Mesenchymal stem cell (in vitro differentiated cells and primary cell): Measurements from ENCODE around the gene KHDC1.

Source experiments
- DNase-seq: peaks from one replicate; pipeline ENCODE4 v3.0.0-alpha.2; 2013
- H2AFZ ChIP-seq: one replicate; pipeline ENCODE4 v1.6.1; 2013; ENCODE audit warnings: low read depth, mild to moderate bottlenecking, control low read depth, inconsistent platforms, low read length, moderate library complexity
- H2AK5ac ChIP-seq: 2 replicates; pipeline ENCODE4 v1.6.1; 2013; ENCODE audit warnings: low read length, moderate library complexity, mild to moderate bottlenecking, inconsistent platforms; ENCODE audit not compliant: severe bottlenecking
- H2BK120ac ChIP-seq: one replicate; pipeline ENCODE4 v1.6.1; 2013; ENCODE audit warnings: low read depth, mild to moderate bottlenecking, inconsistent platforms, low read length, moderate library complexity
- H2BK12ac ChIP-seq, 2 experiments: one replicate each; pipeline ENCODE4 v1.6.1; 2013; ENCODE audit warnings: inconsistent platforms in 2 of 2, low read length in 2 of 2, mild to moderate bottlenecking in 2 of 2, moderate library complexity in 2 of 2, control low read depth in 1 of 2
- H2BK15ac ChIP-seq: one replicate; pipeline ENCODE4 v1.6.1; 2013; ENCODE audit warnings: mild to moderate bottlenecking, low read depth, inconsistent platforms; ENCODE audit not compliant: poor library complexity, severe bottlenecking
- H2BK5ac ChIP-seq: 2 replicates; pipeline ENCODE4 v1.6.1; 2013; ENCODE audit warnings: low read depth, mild to moderate bottlenecking, low read length, control low read depth, inconsistent platforms; ENCODE audit not compliant: poor library complexity, severe bottlenecking
- H3K14ac ChIP-seq, 2 experiments: one replicate each; pipeline ENCODE4 v1.6.1; 2013; ENCODE audit warnings: inconsistent platforms in 2 of 2, low read length in 2 of 2, control low read depth in 1 of 2, mild to moderate bottlenecking in 1 of 2, moderate library complexity in 1 of 2
- H3K18ac ChIP-seq, 2 experiments: one replicate each; pipeline ENCODE4 v1.6.1; 2013; ENCODE audit warnings: inconsistent platforms in 2 of 2, low read length in 2 of 2, control low read depth in 1 of 2, low read depth in 1 of 2, mild to moderate bottlenecking in 1 of 2
- H3K23ac ChIP-seq, 2 experiments: one replicate each; pipeline ENCODE4 v1.6.1; 2013; ENCODE audit warnings: inconsistent platforms in 2 of 2, low read length in 2 of 2, mild to moderate bottlenecking in 2 of 2, moderate library complexity in 2 of 2, control low read depth in 1 of 2
- H3K27ac ChIP-seq: 2 replicates; pipeline ENCODE4 v1.5.1; 2013; ENCODE audit warnings: mild to moderate bottlenecking, moderate library complexity, low read length, control low read depth, inconsistent platforms; ENCODE audit not compliant: poor library complexity, severe bottlenecking
- H3K27me3 ChIP-seq, 2 experiments: 2 replicates each; pipeline versions ENCODE4 v1.6.1 to v1.7.0; 2013; ENCODE audit warnings: low read length in 2 of 2, mild to moderate bottlenecking in 2 of 2, moderate library complexity in 2 of 2, control low read depth in 1 of 2, inconsistent platforms in 1 of 2; ENCODE audit not compliant: control insufficient read depth in 1 of 2, insufficient read depth in 1 of 2
- H3K36me3 ChIP-seq, 2 experiments: 2 replicates each; pipeline versions ENCODE4 v1.6.1 to v1.7.0; 2013; ENCODE audit warnings: low read length in 2 of 2, control low read depth in 1 of 2, inconsistent platforms in 1 of 2, low read depth in 1 of 2, mild to moderate bottlenecking in 1 of 2; ENCODE audit not compliant: insufficient read depth in 2 of 2, control insufficient read depth in 1 of 2
- H3K4ac ChIP-seq, 2 experiments: one replicate each; pipeline ENCODE4 v1.6.1; 2013; ENCODE audit warnings: inconsistent platforms in 2 of 2, low read length in 2 of 2, mild to moderate bottlenecking in 2 of 2, moderate library complexity in 2 of 2, control low read depth in 1 of 2, low read depth in 1 of 2
- H3K4me1 ChIP-seq: 2 replicates; pipeline ENCODE4 v1.6.1; 2013; ENCODE audit warnings: low read depth, low read length, control low read depth; ENCODE audit not compliant: control insufficient read depth, insufficient read depth
- H3K4me2 ChIP-seq: 2 replicates; pipeline ENCODE4 v1.6.1; 2013; ENCODE audit warnings: low read length, mild to moderate bottlenecking, inconsistent platforms; ENCODE audit not compliant: poor library complexity, severe bottlenecking
- H3K4me3 ChIP-seq, 2 experiments: 2 replicates each; pipeline versions ENCODE4 v1.5.1 to v1.7.0; 2013; ENCODE audit warnings: low read length in 2 of 2, mild to moderate bottlenecking in 2 of 2, control low read depth in 1 of 2, low read depth in 1 of 2; ENCODE audit not compliant: insufficient read depth in 1 of 2
- H3K79me1 ChIP-seq: replicated peaks from 2 replicates; pipeline ENCODE4 v1.6.1; 2013; ENCODE audit warnings: mild to moderate bottlenecking, control low read depth, low read length, inconsistent platforms; ENCODE audit not compliant: poor library complexity, severe bottlenecking
- H3K9ac ChIP-seq: 2 replicates; pipeline ENCODE4 v1.7.0; 2013; ENCODE audit warnings: mild to moderate bottlenecking, low read length, moderate library complexity
- H3K9me3 ChIP-seq: 2 replicates; pipeline ENCODE4 v1.7.0; 2013; ENCODE audit warnings: mild to moderate bottlenecking, low read length; ENCODE audit not compliant: control insufficient read depth
- H4K8ac ChIP-seq: one replicate; pipeline ENCODE4 v1.6.1; 2013; ENCODE audit warnings: inconsistent platforms, mild to moderate bottlenecking, low read length, moderate library complexity
- H4K91ac ChIP-seq: one replicate; pipeline ENCODE4 v1.6.1; 2013; ENCODE audit warnings: mild to moderate bottlenecking, low read length, inconsistent platforms
- WGBS: methylation state at CpG from one replicate; pipeline ENCODE4 v1.1.7; 2013; ENCODE audit warnings: mixed read lengths; 5-methylcytosine and 5-hydroxymethylcytosine counted together

Gene KHDC1

DNA sequence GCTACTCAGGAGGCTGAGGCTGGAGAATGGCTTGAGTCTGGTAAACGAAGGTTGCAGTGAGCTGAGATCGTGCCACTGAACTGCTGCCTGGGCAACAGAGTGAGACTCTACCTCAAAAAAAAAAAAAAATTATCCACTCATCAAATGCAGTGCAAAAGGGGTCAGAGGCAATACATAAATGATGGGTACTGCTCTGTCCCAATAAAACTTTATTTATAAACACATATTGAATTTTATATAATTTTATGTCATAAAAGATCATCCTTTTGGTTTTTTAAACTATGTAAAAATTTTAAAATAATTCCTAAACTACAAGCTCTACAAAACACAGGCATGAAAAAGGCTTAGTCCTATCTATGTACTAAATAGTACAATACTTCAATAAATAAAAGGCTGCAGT is 10.3 kb downstream of the KHDC1 start:
- Histone ChIP-seq H2BK5ac (no peak overlapping the region), H3K14ac (no peak overlapping the region), H3K36me3 (no peaks in the 10 kb centered on the region), H3K23ac (no peak overlapping the region), H2BK120ac (no peak overlapping the region), H3K4me1 (no peaks in the 10 kb centered on the region), H3K4me3 (no peak overlapping the region), H3K18ac (no peak overlapping the region), H3K4me2 (no peak overlapping the region), H4K91ac (no peak overlapping the region), H2AFZ (no peak overlapping the region), H3K27ac (no peak overlapping the region), H3K9ac (no peak overlapping the region), H3K9me3 (no peaks in the 10 kb centered on the region), H3K79me1 (no peaks in the 10 kb centered on the region), H4K8ac (no peak overlapping the region), H3K27me3 (peaks cover 0 to 2% of the 10 kb centered on the region in 2 experiments), H2AK5ac (no peak overlapping the region), H2BK15ac (no peak overlapping the region), H2BK12ac (no peak overlapping the region), H3K4ac (no peak overlapping the region)
- 100% methylated on average over 1 of the region's 2 CpGs for WGBS
- DNase-seq: no peak

DNA sequence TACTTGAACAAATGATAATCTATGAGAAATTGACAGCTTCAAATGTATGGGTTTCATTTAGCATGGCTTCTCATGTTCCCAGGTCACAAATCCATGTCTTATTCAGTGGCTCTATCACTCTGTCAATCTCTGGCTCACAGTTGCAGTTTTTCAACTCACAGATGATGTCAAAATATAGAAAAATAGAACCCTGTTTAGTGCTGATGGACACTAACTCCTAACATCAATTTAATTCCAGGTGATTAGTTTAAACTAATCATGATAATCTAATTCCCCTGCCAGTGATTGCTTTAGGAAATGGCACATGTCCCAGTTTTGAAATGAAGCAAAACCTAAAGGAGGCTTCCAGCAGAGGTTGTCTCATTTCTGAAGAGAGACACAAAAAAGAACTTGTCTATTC is 13.0 kb downstream of the KHDC1 start:
- Histone ChIP-seq H3K4me3 (no peak overlapping the region), H3K23ac (no peak overlapping the region), H3K79me1 (no peaks in the 10 kb centered on the region), H2BK120ac (no peak overlapping the region), H3K27me3 (peaks cover 0 to 2% of the 10 kb centered on the region in 2 experiments), H3K14ac (no peak overlapping the region), H4K8ac (no peak overlapping the region), H3K36me3 (no peaks in the 10 kb centered on the region), H2BK15ac (no peak overlapping the region), H2BK5ac (no peak overlapping the region), H3K27ac (no peak overlapping the region), H4K91ac (no peak overlapping the region), H3K9me3 (no peaks in the 10 kb centered on the region), H2AFZ (no peak overlapping the region), H2AK5ac (no peak overlapping the region), H3K4me1 (no peaks in the 10 kb centered on the region), H3K4ac (no peak overlapping the region), H3K18ac (no peak overlapping the region), H3K9ac (no peak overlapping the region), H2BK12ac (no peak overlapping the region), H3K4me2 (no peak overlapping the region)
- no peak for DNase-seq

DNA sequence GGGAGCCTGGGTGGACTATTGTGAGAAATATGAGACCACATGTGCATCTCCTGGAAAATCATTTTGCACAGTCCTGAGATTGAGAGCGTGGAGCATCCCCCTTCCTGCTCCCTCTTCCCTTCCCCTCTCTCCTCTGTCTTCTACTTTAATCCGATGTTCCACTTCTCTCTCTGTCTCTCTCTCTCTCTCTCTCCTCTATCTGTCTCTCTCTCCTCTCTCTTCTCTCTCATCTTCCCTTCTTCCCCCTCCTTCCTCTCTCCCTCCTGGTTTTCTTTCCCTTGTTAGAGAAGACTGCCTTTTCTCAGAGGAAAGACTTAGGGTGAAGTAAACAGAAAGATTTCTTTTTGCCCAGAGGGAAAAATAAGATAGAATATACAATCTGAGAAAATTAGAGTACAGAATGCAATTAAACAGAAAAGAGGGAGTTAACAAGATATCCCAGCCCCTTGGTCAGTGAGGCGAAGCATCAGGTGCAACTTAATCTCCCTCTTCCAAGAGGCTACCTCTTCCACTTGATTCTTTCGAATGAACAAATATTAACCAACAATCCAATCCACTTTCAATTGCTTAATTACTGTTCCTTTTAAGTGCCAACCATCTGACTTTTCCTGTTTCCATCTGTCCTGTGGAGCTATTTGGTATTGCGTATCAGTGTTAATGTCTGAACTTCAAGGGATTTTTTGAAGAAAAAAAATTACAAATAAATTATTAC is 14.6 kb downstream of the KHDC1 start:
- H3K23ac ChIP-seq: no peak overlapping the region
- no peaks in the 10 kb centered on the region for H3K9me3 ChIP-seq
- no peak overlapping the region for H3K9ac ChIP-seq
- H3K4ac ChIP-seq: no peak overlapping the region
- no peak overlapping the region for H2BK5ac ChIP-seq
- no peak overlapping the region for H4K91ac ChIP-seq
- no peaks in the 10 kb centered on the region for H3K36me3 ChIP-seq
- no peak overlapping the region for H3K27ac ChIP-seq
- H2BK120ac ChIP-seq: no peak overlapping the region
- no peaks in the 10 kb centered on the region for H3K4me1 ChIP-seq
- no peak overlapping the region for H2AFZ ChIP-seq
- no peak for DNase-seq
- no peak overlapping the region for H3K4me2 ChIP-seq
- no peak overlapping the region for H4K8ac ChIP-seq
- 87% methylated on average over 4 of the region's 5 CpGs for WGBS
- H3K4me3 ChIP-seq: no peak overlapping the region
- H3K18ac ChIP-seq: no peak overlapping the region
- no peak overlapping the region for H3K14ac ChIP-seq
- no peak overlapping the region for H2AK5ac ChIP-seq
- no peak overlapping the region for H2BK15ac ChIP-seq
- H3K79me1 ChIP-seq: no peaks in the 10 kb centered on the region
- peaks cover 0 to 2% of the 10 kb centered on the region in 2 experiments for H3K27me3 ChIP-seq
- no peak overlapping the region for H2BK12ac ChIP-seq

DNA sequence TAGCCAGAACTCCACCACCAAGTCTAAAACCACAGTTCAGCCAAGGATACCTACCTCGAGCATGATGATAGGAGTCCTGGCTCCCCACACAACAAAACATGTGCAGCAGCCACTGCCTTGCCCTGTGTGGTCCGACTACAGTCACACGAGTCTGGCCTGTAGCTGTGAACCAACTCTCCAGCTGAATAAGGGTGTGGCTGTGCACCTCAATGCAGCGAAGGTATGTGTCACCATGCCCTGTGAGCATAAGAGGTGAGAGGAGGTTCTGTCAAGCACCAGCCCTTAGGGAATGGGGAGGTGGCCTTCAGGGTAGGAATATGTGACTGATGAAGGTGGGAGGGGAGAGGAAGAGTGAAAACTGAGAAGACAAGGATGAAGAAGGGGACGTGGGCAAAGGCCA is 21.0 kb downstream of the KHDC1 start:
- Histone ChIP-seq H3K23ac (no peak overlapping the region), H3K4me1 (no peaks in the 10 kb centered on the region)

More for the DNA sequence above, 21.0 kb downstream of the KHDC1 start:
- Histone ChIP-seq H2BK5ac (no peak overlapping the region), H2AK5ac (no peak overlapping the region), H2AFZ (no peak overlapping the region), H3K18ac (no peak overlapping the region), H2BK120ac (no peak overlapping the region), H4K91ac (no peak overlapping the region), H3K9me3 (no peaks in the 10 kb centered on the region), H3K14ac (no peak overlapping the region), H3K36me3 (no peaks in the 10 kb centered on the region), H2BK12ac (no peak overlapping the region), H3K4ac (no peak overlapping the region), H3K27me3 (no peaks in the 10 kb centered on the region), H3K9ac (no peak overlapping the region), H2BK15ac (no peak overlapping the region), H3K27ac (no peak overlapping the region), H3K4me3 (no peak overlapping the region), H3K79me1 (no peaks in the 10 kb centered on the region), H4K8ac (no peak overlapping the region), H3K4me2 (no peak overlapping the region)
- WGBS: 87% methylated on average over 5 of the region's 5 CpGs
- no peak for DNase-seq
